CD4-positive, alpha-beta T cell (primary cell): ENCODE data around the gene UPF2. TPM values are rescaled to one million over a fixed set of nuclear protein-coding genes. Genes with fewer than 3 reads are reported as not detected.

Experiments
- ATAC-seq: fragments of 200-7000 bp; cut with Tn5 transposase; one replicate; pipeline ENCODE4 v1.10.0; 2022; ENCODE audit warnings: mild to moderate bottlenecking; ENCODE audit not compliant: poor library complexity
- CTCF ChIA-PET: fragments of 350-600 bp; sonication (Branson Sonifier 250); formaldehyde crosslinking; loops from one replicate; lab custom pipeline; 2021; ENCODE audit warnings: antibody characterized with exemption, inconsistent platforms; lab: Charles Lee
- POLR2A ChIA-PET: fragments of 350-600 bp; sonication (Branson Sonifier 250); formaldehyde crosslinking; loops from one replicate; lab custom pipeline; 2021; ENCODE audit warnings: antibody characterized with exemption, inconsistent platforms; lab: Charles Lee
- DNase-seq, 14 experiments: peaks; one replicate each; pipeline ENCODE4 v3.0.0-alpha.2; 2013 to 2020; ENCODE audit warnings: mixed read lengths in 2 of 14
- H3K27ac ChIP-seq, 2 donors: one replicate each; pipeline versions ENCODE4 v1.5.1 to v1.7.0; 2013; ENCODE audit warnings: low read length in 2 of 2, low read depth in 1 of 2, mild to moderate bottlenecking in 1 of 2
- H3K27me3 ChIP-seq, 2 experiments: 1 replicate in 1 of 2; 2 replicates in 1 of 2; pipeline versions ENCODE4 v1.6.1 to v1.7.0; 2013; ENCODE audit warnings: low read length in 2 of 2, control low read depth in 1 of 2, mild to moderate bottlenecking in 1 of 2, moderate library complexity in 1 of 2; ENCODE audit not compliant: insufficient read depth in 2 of 2, control insufficient read depth in 1 of 2
- H3K36me3 ChIP-seq: one replicate; pipeline ENCODE4 v1.6.1; 2013; ENCODE audit warnings: low read length, control low read depth; ENCODE audit not compliant: insufficient read depth
- H3K4me1 ChIP-seq: one replicate; pipeline ENCODE4 v1.6.1; 2013; ENCODE audit warnings: low read length, control low read depth; ENCODE audit not compliant: insufficient read depth
- H3K4me3 ChIP-seq: one replicate; pipeline ENCODE4 v1.5.1; 2013; ENCODE audit warnings: mild to moderate bottlenecking, low read length, moderate library complexity
- H3K9me3 ChIP-seq, 2 experiments: 1 replicate in 1 of 2; 2 replicates in 1 of 2; pipeline versions ENCODE4 v1.6.1 to v1.7.0; 2013; ENCODE audit warnings: low read length in 2 of 2, mild to moderate bottlenecking in 2 of 2, control low read depth in 1 of 2, moderate library complexity in 1 of 2; ENCODE audit not compliant: control insufficient read depth in 1 of 2, insufficient read depth in 1 of 2
- H3K27ac Mint-ChIP-seq: one replicate; pipeline ENCODE4 v1.8.0; 2020; ENCODE audit warnings: mixed read lengths
- H3K27me3 Mint-ChIP-seq: one replicate; pipeline ENCODE4 v1.8.0; 2021; ENCODE audit warnings: mixed read lengths
- H3K36me3 Mint-ChIP-seq: one replicate; pipeline ENCODE4 v1.8.0; 2021; ENCODE audit warnings: low read depth, mixed read lengths
- H3K4me1 Mint-ChIP-seq: one replicate; pipeline ENCODE4 v1.8.0; 2021; ENCODE audit warnings: low read depth, mixed read lengths
- H3K4me3 Mint-ChIP-seq: one replicate; pipeline ENCODE4 v1.8.0; 2020; ENCODE audit warnings: mild to moderate bottlenecking, mixed read lengths
- H3K9me3 Mint-ChIP-seq: one replicate; pipeline ENCODE4 v1.8.0; 2020; ENCODE audit warnings: mixed read lengths
- CTCF ChIP-seq: fragments of 200-600 bp; IDR thresholded peaks from one replicate; pipeline ENCODE4 v1.8.0; 2022; ENCODE audit warnings: antibody characterized with exemption, mild to moderate bottlenecking
- intact Hi-C, 2 experiments: fragments of 100-400 bp; cut with DNase I in 1 of 2; cut with micrococcal nuclease in 1 of 2; formaldehyde crosslinking; loops; one replicate each; pipeline versions ENCODE4 v1.15.1 to v1.9.0; 2023 to 2025; cut with DNase I, micrococcal nuclease
- total RNA-seq, 174 experiments: library from RNA in 2 of 174; stranded (reverse) in 2 of 174; gene quantifications; one replicate each; pipeline ENCODE4 v1.2.3 and lab custom pipeline; 2021 to 2026

The UPF2 gene
- total RNA-seq, 2 experiments from 2014 or later = 14.5 to 15.3 TPM

GRCh38 chr10:12051241-12051640, 8.6 kb upstream of the UPF2 start:
- peaks cover 5% of the 10 kb centered on the region for H3K4me1 ChIP-seq
- no peak for TF ChIP-seq CTCF
- no peaks in the 10 kb centered on the region for H3K4me1 Mint-ChIP-seq
- H3K27ac ChIP-seq = no peak overlapping the region
- H3K27me3 Mint-ChIP-seq = no peaks in the 10 kb centered on the region
- H3K4me3 Mint-ChIP-seq = no peak overlapping the region
- H3K9me3 ChIP-seq = no peaks in the 10 kb centered on the region
- no peaks in the 10 kb centered on the region for H3K36me3 ChIP-seq
- intact Hi-C loops = no loop called here
- no peak overlapping the region for H3K27ac Mint-ChIP-seq
- CTCF ChIA-PET = no interaction called here
- H3K9me3 Mint-ChIP-seq = no peaks in the 10 kb centered on the region
- no peak for ATAC-seq
- H3K4me3 ChIP-seq = no peak overlapping the region
- POLR2A ChIA-PET = interaction anchor here (2.2 kb wide), 1 partner anchor 8 kb away, joined by 9 read pairs; the partner anchor contains the start of gene UPF2
- no peaks in the 10 kb centered on the region for H3K36me3 Mint-ChIP-seq
- DNase-seq = peak in 1 of 14 experiments; percentile 23
- H3K27me3 ChIP-seq = no peaks in the 10 kb centered on the region

DNA sequence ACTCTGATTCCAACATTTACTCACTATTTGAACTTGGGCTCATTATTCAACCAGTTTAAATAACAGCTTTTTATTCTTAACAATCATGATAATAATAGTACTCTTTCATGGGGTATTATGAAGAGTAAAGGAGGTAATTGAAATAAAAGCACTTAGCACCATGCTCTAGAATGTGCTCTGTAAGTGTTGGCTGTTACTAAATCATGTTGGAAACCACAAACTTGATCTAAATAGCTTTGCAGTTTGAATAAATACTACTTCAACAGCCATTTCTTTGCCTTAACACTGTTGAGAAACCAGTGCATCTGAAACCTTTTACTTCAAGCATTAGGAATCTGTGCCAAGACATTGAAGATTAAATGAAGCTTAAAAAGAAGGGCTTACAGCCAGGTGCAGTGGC, 7.9 kb upstream of the UPF2 start:
- H3K4me1 Mint-ChIP-seq = no peaks in the 10 kb centered on the region
- H3K36me3 ChIP-seq = no peaks in the 10 kb centered on the region
- no peaks in the 10 kb centered on the region for H3K36me3 Mint-ChIP-seq
- H3K4me3 ChIP-seq = no peak overlapping the region
- ChIA-PET POLR2A (no interaction called here), CTCF (no interaction called here)
- TF ChIP-seq CTCF = no peak
- no peaks in the 10 kb centered on the region for H3K27me3 Mint-ChIP-seq
- no peak for DNase-seq
- H3K4me3 Mint-ChIP-seq = no peak overlapping the region
- no peaks in the 10 kb centered on the region for H3K9me3 Mint-ChIP-seq
- H3K27ac ChIP-seq = no peak overlapping the region
- H3K27me3 ChIP-seq = no peaks in the 10 kb centered on the region
- intact Hi-C loops = no loop called here
- no peaks in the 10 kb centered on the region for H3K9me3 ChIP-seq
- no peak overlapping the region for H3K27ac Mint-ChIP-seq
- ATAC-seq = no peak
- H3K4me1 ChIP-seq = peaks cover 5% of the 10 kb centered on the region

GRCh38 chr10:12048547-12048946, 5.9 kb upstream of the UPF2 start:
- Mint-ChIP-seq H3K9me3 (no peaks in the 10 kb centered on the region), H3K27me3 (no peaks in the 10 kb centered on the region), H3K4me3 (no peak overlapping the region), H3K36me3 (no peaks in the 10 kb centered on the region), H3K4me1 (peaks cover under 1% of the 10 kb centered on the region), H3K27ac (no peak overlapping the region)
- ATAC-seq = no peak
- intact Hi-C loops = loop anchor here in 1 of 2 experiments (1.0 to 10.0 kb wide), 2 partner anchors 17 to 296 kb away; partner anchors contain the start of gene CAMK1D
- DNase-seq = no peak
- POLR2A ChIA-PET = no interaction called here
- peaks cover 5% of the 10 kb centered on the region for H3K4me1 ChIP-seq
- no peaks in the 10 kb centered on the region for H3K36me3 ChIP-seq
- no peak overlapping the region for H3K27ac ChIP-seq
- TF ChIP-seq CTCF = no peak
- no peaks in the 10 kb centered on the region for H3K27me3 ChIP-seq
- CTCF ChIA-PET = no interaction called here
- H3K4me3 ChIP-seq = no peak overlapping the region
- no peaks in the 10 kb centered on the region for H3K9me3 ChIP-seq
